ENCODE measurements around the gene NEURL1B.

DNA sequence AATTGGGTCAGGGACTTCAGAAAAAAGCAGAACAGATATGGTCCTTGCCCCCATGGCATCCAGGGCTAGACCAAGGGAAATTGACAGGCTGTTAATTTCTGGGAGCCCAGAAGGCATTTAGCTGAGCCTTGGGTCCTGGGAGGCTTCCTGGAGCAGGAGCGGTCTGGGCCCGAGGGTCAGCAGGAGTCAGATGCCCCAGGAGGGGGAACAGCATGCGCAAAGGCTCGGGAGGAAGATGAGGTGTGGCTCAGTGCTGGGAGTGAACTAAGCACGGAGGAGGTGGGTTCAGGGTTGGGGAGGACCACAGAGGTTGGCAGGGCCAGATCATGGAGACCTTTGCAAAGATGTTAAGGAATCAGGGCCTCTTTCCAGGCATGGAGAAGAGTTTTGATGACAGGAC, 48.2 kb upstream of the NEURL1B start:
- TF ChIP-seq, protein P1, sequence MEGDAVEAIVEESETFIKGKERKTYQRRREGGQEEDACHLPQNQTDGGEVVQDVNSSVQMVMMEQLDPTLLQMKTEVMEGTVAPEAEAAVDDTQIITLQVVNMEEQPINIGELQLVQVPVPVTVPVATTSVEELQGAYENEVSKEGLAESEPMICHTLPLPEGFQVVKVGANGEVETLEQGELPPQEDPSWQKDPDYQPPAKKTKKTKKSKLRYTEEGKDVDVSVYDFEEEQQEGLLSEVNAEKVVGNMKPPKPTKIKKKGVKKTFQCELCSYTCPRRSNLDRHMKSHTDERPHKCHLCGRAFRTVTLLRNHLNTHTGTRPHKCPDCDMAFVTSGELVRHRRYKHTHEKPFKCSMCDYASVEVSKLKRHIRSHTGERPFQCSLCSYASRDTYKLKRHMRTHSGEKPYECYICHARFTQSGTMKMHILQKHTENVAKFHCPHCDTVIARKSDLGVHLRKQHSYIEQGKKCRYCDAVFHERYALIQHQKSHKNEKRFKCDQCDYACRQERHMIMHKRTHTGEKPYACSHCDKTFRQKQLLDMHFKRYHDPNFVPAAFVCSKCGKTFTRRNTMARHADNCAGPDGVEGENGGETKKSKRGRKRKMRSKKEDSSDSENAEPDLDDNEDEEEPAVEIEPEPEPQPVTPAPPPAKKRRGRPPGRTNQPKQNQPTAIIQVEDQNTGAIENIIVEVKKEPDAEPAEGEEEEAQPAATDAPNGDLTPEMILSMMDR (IDR thresholded peaks at IDR 0.05), result no peak
- no peak for TF ChIP-seq TAF1 (IDR thresholded peaks at IDR 0.05; ENCODE audit: borderline replicate concordance, low read depth, low read length)
- no peak for TF ChIP-seq POLR2AphosphoS5 (IDR thresholded peaks at IDR 0.05; ENCODE audit: low read depth, low read length)
- TF ChIP-seq YY1 (IDR thresholded peaks at IDR 0.05; ENCODE audit: low read depth), result no peak
- TF ChIP-seq FOXM1 (IDR thresholded peaks at IDR 0.05; ENCODE audit: low read depth), result no peak
- TF ChIP-seq EP300 (IDR thresholded peaks at IDR 0.05; ENCODE audit: borderline replicate concordance in 1 of 2, low read depth in 1 of 2, low read length in 1 of 2), result no peak
- TF ChIP-seq NRF1 (IDR thresholded peaks at IDR 0.05; ENCODE audit: low read depth, low read length), result no peak
- no peak for TF ChIP-seq RAD21 (IDR thresholded peaks at IDR 0.05; ENCODE audit: low read length)
- TF ChIP-seq, protein P2, sequence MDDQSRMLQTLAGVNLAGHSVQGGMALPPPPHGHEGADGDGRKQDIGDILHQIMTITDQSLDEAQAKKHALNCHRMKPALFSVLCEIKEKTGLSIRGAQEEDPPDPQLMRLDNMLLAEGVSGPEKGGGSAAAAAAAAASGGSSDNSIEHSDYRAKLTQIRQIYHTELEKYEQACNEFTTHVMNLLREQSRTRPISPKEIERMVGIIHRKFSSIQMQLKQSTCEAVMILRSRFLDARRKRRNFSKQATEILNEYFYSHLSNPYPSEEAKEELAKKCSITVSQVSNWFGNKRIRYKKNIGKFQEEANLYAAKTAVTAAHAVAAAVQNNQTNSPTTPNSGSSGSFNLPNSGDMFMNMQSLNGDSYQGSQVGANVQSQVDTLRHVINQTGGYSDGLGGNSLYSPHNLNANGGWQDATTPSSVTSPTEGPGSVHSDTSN (IDR thresholded peaks at IDR 0.05), result no peak
